ENCODE data around the gene MYOZ2. TPM values are rescaled to one million over a fixed set of nuclear protein-coding genes. Genes with fewer than 3 reads are reported as not detected.

MYOZ2 gene
- total RNA-seq, 1 experiment from 2014 or later, result not detected

DNA sequence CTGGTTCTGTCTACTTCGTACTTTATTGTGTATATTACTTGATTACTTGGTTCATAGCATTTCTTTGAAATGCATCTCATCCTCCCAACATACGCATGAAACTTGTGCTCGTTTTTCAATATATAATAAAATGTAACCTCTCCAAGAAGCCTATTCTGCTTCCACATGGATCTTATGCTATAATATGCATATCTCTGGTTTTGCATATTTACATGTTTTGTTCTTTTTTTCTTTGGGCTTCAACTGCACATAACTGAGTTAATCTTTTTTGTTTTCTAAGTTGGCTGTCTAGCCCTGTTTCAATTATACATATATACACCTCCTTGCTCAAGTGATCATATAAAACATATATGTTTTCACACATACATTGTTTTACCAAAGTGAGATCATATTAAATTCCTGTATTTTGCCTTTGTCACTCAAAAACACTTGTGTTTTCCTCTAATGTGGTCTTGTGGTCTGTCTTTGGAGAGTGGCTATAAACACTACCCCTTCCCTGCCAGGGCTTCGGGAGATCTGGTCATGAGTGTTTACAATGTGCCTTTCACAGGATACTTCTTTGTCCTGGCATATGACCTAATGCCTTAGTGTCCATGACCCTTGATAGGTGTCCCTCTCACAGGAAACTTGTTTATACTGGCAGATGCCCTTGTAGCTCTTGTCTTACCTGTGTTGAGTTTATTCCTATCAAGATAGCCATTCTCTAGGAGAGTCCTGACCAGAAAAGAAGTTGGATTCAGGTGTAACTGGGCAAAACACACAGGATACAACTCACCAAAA is 94.5 kb downstream of the MYOZ2 start:
- DNase-seq (ENCODE audit: low spot score), result no peak
- in situ Hi-C loops (cut with HindIII; ENCODE audit: low sequenced_read_pairs), result no loop called here

DNA sequence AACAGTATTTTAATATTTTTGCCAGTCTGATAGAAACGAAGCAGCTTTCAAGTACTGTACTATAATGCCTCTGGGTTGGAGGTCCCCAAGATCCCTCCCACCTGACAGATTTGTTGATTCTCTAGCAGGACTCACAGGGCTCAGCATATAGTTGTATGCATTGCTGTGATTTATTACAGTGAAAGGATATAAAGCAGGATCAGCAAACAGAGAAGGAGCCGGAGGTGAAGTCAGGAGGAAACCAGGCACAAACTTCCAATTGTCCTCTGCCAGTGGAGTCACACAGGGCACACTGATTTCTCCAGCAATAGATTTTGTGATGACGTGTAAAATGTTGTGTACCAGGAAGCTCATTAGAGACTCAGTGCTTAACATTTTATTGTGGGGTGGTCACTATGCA is 95.9 kb downstream of the MYOZ2 start:
- no peak for DNase-seq (ENCODE audit: low spot score)
- in situ Hi-C loops (cut with HindIII; ENCODE audit: low sequenced_read_pairs), result no loop called here

DNA sequence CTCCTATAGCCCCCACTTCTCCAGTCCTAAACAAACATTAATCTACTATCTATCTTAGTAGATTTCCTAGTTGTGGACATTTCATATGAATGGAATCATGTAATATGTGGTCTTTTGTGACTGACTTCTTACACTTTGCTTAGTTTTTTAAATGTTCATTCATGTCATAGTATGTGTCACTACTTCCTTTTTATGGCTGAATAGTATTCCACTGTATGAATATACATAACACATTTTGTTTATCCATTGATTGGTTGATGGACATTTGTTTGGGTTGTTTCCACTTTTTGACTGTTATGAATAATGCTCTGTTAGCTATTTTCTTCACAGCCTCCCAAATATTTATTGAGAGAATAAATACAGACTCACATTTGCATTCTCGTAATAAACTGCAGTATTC is 96.7 kb downstream of the MYOZ2 start:
- in situ Hi-C loops (cut with HindIII; ENCODE audit: low sequenced_read_pairs), result no loop called here
- DNase-seq (ENCODE audit: low spot score), result no peak

DNA sequence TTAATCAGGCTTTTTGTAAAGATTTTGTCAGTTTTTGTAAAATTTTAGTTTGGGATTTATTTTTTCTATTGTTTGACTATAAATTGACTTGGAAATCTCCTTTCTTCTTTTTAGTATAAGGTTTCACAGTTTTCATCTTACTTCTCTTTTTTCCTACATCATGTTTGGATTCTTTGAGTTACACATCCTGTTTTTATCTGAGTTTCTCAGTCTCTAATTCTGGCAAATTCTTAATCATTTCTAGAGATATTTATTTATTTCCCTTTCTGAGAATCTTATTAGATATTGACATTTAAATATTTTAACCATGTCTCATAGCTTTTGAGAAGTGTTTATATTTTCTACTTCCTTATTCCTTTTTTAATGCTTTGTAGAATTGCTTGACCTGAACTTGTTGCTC is 97.6 kb downstream of the MYOZ2 start:
- in situ Hi-C loops (cut with HindIII; ENCODE audit: low sequenced_read_pairs), result no loop called here
- no peak for DNase-seq (ENCODE audit: low spot score)

DNA sequence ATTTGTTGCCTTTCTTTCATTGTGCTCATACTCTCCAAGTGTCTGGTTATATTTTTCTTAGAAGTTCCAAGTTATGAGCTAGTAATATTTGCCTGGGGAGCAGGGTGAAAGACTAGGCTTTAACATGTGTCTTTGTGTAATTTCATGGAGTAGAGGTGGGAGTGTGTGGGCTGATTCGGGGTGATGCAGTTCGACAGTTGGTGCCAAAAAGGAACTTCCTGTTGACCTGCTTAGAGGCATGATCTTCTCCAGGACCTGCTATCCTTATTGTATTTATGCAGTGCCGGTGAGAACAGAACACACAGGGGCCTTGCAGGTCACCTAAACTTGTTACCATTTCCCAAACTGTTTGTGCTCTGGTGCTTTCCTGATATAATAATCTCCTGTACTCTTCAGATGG is 98.1 kb downstream of the MYOZ2 start:
- in situ Hi-C loops (cut with HindIII; ENCODE audit: low sequenced_read_pairs), result no loop called here
- DNase-seq (ENCODE audit: low spot score), result no peak

DNA sequence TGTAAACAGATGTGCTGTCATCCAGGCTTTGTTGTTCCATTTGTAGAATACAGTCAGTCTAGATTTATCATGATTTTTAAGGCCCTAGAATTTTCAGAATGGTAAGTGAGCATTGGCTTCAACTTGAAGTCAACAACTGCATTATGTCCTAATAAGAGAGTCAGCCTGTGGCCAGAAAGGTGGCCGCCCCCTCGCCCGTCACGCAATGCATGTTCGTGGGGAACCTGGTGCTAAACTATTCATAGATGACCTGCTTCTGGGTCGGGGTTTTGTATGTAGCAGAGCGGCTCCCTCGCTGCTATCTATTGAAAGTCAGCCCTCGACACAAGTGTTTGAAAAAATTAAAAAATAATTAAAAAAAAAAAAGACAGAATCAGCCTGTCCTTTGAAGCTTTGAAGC is 101.6 kb downstream of the MYOZ2 start:
- in situ Hi-C loops (cut with HindIII; ENCODE audit: low sequenced_read_pairs), result no loop called here
- no peak for DNase-seq (ENCODE audit: low spot score)

Other genes with a start within 250 kb of the MYOZ2 start
- gene SYNPO2, start 247.0 kb upstream of the MYOZ2 start, total RNA-seq (2014; rRNA removed; shearing (Covaris generic)), result not detected in 2 replicates
- gene USP53, start 76.9 kb downstream of the MYOZ2 start, total RNA-seq (2014; rRNA removed; shearing (Covaris generic)), result 3.7 and 9.2 TPM in 2 replicates
- not detected in 2 replicates for gene FABP2, start 186.3 kb downstream of the MYOZ2 start, total RNA-seq (2014; rRNA removed; shearing (Covaris generic))

Measured in G401 (cell line).